ENCODE measurements around the gene NRAP. TPM values are rescaled to one million over a fixed set of nuclear protein-coding genes. Genes with fewer than 3 reads are reported as not detected.

Gene NRAP
- total RNA-seq, 3 donors from 2014 or later, result not detected

DNA sequence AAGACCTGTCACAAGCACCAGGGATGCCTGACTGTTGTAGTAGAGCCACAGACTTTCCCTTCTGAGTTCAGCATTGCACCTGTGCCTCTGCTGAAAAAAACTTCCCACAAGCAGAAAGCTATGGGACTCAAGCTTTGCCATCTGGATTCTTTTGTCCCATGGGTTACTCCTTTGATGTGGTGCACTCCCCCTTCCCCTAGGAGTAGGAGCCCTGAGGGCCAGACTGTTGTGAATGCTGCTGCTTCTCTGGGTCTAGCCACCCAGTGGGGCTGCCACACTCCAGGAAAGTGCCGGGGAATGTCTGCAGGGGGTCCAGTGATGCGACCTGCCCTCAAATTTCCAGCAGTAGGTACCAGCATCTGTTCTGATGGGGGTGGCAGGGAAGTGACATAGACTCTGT lies 27.5 kb upstream of the NRAP start:
- DNase-seq (ENCODE audit: low spot score in 2 of 2), result no peak
- intact Hi-C loops (cut with DNase I; ENCODE audit: low total_unique reads), result no loop called here
- H3K4me3 ChIP-seq, result no peak overlapping the region
- no peaks in the 10 kb centered on the region for H3K36me3 ChIP-seq
- peaks cover 27 to 46% of the 10 kb centered on the region in 2 donors for H3K9me3 ChIP-seq
- H3K27me3 ChIP-seq, result no peaks in the 10 kb centered on the region
- no peaks in the 10 kb centered on the region for H3K4me1 ChIP-seq
- TF ChIP-seq, protein P1, sequence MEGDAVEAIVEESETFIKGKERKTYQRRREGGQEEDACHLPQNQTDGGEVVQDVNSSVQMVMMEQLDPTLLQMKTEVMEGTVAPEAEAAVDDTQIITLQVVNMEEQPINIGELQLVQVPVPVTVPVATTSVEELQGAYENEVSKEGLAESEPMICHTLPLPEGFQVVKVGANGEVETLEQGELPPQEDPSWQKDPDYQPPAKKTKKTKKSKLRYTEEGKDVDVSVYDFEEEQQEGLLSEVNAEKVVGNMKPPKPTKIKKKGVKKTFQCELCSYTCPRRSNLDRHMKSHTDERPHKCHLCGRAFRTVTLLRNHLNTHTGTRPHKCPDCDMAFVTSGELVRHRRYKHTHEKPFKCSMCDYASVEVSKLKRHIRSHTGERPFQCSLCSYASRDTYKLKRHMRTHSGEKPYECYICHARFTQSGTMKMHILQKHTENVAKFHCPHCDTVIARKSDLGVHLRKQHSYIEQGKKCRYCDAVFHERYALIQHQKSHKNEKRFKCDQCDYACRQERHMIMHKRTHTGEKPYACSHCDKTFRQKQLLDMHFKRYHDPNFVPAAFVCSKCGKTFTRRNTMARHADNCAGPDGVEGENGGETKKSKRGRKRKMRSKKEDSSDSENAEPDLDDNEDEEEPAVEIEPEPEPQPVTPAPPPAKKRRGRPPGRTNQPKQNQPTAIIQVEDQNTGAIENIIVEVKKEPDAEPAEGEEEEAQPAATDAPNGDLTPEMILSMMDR (IDR thresholded peaks at IDR 0.05), result no peak
- TF ChIP-seq POLR2A (IDR thresholded peaks at IDR 0.05) (no peak), POLR2AphosphoS5 (IDR thresholded peaks at IDR 0.05) (no peak)
- no peak overlapping the region for H3K27ac ChIP-seq

DNA sequence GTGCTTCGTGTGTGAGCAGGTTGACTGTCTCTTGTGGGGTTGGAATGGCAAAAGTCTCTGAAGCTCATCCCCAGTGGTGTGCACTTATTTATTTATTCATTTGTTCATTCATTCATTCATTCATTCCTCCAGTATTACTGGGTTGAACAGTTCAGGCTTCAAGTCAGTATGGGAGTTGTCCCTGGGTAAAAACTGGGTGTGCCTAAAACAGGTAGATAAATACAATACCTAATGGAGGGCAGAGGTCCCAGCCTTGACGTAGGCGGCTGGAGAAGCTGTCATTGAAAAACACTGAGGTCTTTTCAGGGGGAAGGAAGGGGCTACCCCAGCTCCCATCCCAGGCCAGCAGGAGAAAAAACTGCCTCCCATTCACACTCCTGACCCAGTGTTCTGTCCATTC lies 26.9 kb upstream of the NRAP start:
- Histone ChIP-seq H3K4me1 (no peaks in the 10 kb centered on the region), H3K4me3 (no peak overlapping the region), H3K27ac (no peak overlapping the region), H3K9me3 (peaks cover 27 to 47% of the 10 kb centered on the region in 2 donors), H3K36me3 (no peaks in the 10 kb centered on the region), H3K27me3 (no peaks in the 10 kb centered on the region)
- no peak for DNase-seq (ENCODE audit: low spot score in 2 of 2)
- TF ChIP-seq POLR2A (IDR thresholded peaks at IDR 0.05) (no peak), POLR2AphosphoS5 (IDR thresholded peaks at IDR 0.05) (no peak)
- TF ChIP-seq, protein P1 (IDR thresholded peaks at IDR 0.05), result no peak
- intact Hi-C loops (cut with DNase I; ENCODE audit: low total_unique reads), result no loop called here

DNA sequence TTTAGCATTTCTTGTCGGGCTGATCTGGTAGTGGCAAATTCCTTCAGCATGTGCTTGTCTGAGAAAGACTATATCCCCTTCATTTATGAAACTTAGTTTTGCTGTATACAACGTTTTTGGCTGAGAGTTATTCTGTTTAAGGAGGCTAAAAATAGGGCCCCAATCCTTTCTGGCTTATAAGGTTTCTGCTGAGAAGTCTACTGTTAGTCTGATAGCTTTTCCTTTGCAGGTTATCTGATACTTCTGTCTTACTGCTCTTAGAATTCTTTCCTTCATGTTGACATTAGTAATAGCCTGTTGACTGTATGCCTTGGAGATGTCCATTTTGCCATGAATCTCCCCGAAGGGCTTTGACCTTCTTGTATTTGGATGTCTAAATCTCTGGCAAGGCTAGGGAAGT lies 25.7 kb upstream of the NRAP start:
- DNase-seq (ENCODE audit: low spot score in 2 of 2), result no peak
- peaks cover 27 to 52% of the 10 kb centered on the region in 2 donors for H3K9me3 ChIP-seq
- H3K36me3 ChIP-seq, result no peaks in the 10 kb centered on the region

DNA sequence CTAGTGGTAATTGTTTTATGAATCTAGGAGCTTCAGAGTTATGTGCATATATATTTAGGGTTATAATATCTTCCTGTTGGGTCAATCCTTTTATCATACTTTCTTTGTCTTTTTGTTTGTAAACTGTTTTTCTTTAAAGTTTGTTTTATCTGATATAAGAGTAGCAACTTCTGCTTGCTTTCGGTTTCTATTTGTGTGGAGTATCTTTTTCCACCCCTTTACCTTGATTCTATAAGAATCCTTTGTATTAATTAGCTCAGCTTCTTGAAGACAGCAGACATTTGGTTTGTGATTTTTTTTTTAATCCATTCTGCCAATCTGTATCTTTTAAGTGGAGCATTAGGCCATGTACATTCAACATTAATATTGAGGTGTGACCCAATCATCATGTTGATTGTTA lies 25.2 kb upstream of the NRAP start:
- Histone ChIP-seq H3K4me1 (no peaks in the 10 kb centered on the region), H3K36me3 (no peaks in the 10 kb centered on the region), H3K27ac (no peak overlapping the region), H3K27me3 (no peaks in the 10 kb centered on the region), H3K9me3 (peaks cover 27 to 49% of the 10 kb centered on the region in 2 donors), H3K4me3 (no peak overlapping the region)
- intact Hi-C loops (cut with DNase I; ENCODE audit: low total_unique reads), result no loop called here
- DNase-seq (ENCODE audit: low spot score in 2 of 2), result no peak
- TF ChIP-seq, protein P1 (IDR thresholded peaks at IDR 0.05), result no peak
- TF ChIP-seq POLR2AphosphoS5 (IDR thresholded peaks at IDR 0.05) (no peak), POLR2A (IDR thresholded peaks at IDR 0.05) (no peak)

More for the DNA sequence above, 25.7 kb upstream of the NRAP start:
- TF ChIP-seq POLR2A (IDR thresholded peaks at IDR 0.05), result no peak
- TF ChIP-seq, protein P1 (IDR thresholded peaks at IDR 0.05), result no peak
- no peak for TF ChIP-seq POLR2AphosphoS5 (IDR thresholded peaks at IDR 0.05)
- no peaks in the 10 kb centered on the region for H3K4me1 ChIP-seq
- H3K27me3 ChIP-seq, result no peaks in the 10 kb centered on the region
- H3K27ac ChIP-seq, result no peak overlapping the region
- H3K4me3 ChIP-seq, result no peak overlapping the region
- intact Hi-C loops (cut with DNase I; ENCODE audit: low total_unique reads), result no loop called here

DNA sequence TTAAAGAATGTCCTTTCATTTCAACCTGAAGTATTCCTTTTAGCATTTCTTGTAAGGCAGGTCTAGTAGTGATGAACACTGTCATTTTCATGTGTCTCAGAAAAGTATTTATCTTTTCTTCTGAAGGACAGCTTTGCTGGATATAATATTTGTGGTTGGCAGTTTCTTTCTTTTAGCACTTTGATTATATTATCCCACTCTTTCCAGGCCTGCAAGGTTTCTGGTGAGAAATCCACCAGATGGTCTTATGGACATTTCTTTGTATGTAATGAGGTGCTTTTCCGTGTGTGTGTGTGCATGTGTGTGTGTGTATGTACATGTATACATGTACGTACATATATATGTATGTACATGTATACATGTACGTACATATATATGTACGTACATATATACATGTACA lies 23.2 kb upstream of the NRAP start:
- no peaks in the 10 kb centered on the region for H3K36me3 ChIP-seq
- intact Hi-C loops (cut with DNase I; ENCODE audit: low total_unique reads), result no loop called here
- H3K9me3 ChIP-seq, result peaks cover 15 to 32% of the 10 kb centered on the region in 2 donors
- H3K27me3 ChIP-seq, result no peaks in the 10 kb centered on the region
- TF ChIP-seq, protein P1 (IDR thresholded peaks at IDR 0.05), result no peak
- TF ChIP-seq POLR2A (IDR thresholded peaks at IDR 0.05), result no peak
- TF ChIP-seq POLR2AphosphoS5 (IDR thresholded peaks at IDR 0.05), result no peak
- H3K27ac ChIP-seq, result no peak overlapping the region
- no peaks in the 10 kb centered on the region for H3K4me1 ChIP-seq
- DNase-seq (ENCODE audit: low spot score in 2 of 2), result no peak
- no peak overlapping the region for H3K4me3 ChIP-seq
